K562 (cell line): ENCODE results near the gene EML3. TPM values are rescaled to one million over a fixed set of nuclear protein-coding genes. Genes with fewer than 3 reads are reported as not detected.

ENCODE experiments used
- ATF3 ChIP-seq, 2 experiments: fragments of 450-650 bp in 1 of 2; sonication (generic) in 1 of 2; formaldehyde crosslinking in 1 of 2; IDR thresholded peaks in 1 of 2; conservative IDR thresholded peaks in 1 of 2; 2 replicates each; pipeline versions ENCODE4 v1.6.1 to v1.8.1; 2016 to 2023; ENCODE audit warnings: mild to moderate bottlenecking in 2 of 2, moderate library complexity in 2 of 2, inconsistent platforms in 1 of 2, missing genetic modification reagents in 1 of 2
- CEBPB ChIP-seq: fragments of 450-650 bp; IDR thresholded peaks from 2 replicates; pipeline ENCODE4 v1.6.1; 2016; ENCODE audit warnings: missing genetic modification characterization, missing compliant biosample characterization
- HLTF ChIP-seq: fragments of 450-650 bp; IDR thresholded peaks from 2 replicates; pipeline ENCODE4 v1.6.1; 2016
- PBX2 ChIP-seq, 2 experiments: IDR thresholded peaks in 1 of 2; conservative IDR thresholded peaks in 1 of 2; 2 replicates each; pipeline ENCODE4 v1.6.1; 2016; ENCODE audit warnings: low read depth in 2 of 2, mild to moderate bottlenecking in 1 of 2, missing compliant biosample characterization in 1 of 2, missing genetic modification characterization in 1 of 2, moderate library complexity in 1 of 2
- PKNOX1 ChIP-seq: fragments of 450-650 bp; IDR thresholded peaks from 2 replicates; pipeline ENCODE4 v1.6.1; 2016
- PTBP1 ChIP-seq: fragments of 200-400 bp; formaldehyde crosslinking; IDR thresholded peaks from 2 replicates; pipeline ENCODE4 v1.6.1; 2017; ENCODE audit warnings: low read depth, low read length
- ZBTB17 ChIP-seq: fragments of 450-650 bp; formaldehyde crosslinking; IDR thresholded peaks from 2 replicates; pipeline ENCODE4 v1.4.0; 2020; ENCODE audit warnings: mild to moderate bottlenecking
- ZBTB33 ChIP-seq: sonication (generic); formaldehyde crosslinking; IDR thresholded peaks from 2 replicates; pipeline ENCODE4 v1.8.1; 2023; ENCODE audit warnings: mild to moderate bottlenecking, missing genetic modification reagents
- polyA plus RNA-seq, 8 experiments: library from polyadenylated mRNA; depleted of rRNA in 4 of 8; stranded (reverse) in 5 of 8; unstranded in 3 of 8; fragments of >200 nt; fragmentation: Nextera tagmentation in 2 of 8; fragmentation: Illumina TruSeq in 1 of 8; extraction: Ambion mirVana in 2 of 8; extraction: Trizol in 1 of 8; gene quantifications; 2 replicates each; pipeline versions ENCODE4 v1.2.1 to v1.2.3, GENCODE V29; 2011 to 2014; ENCODE audit warnings: inconsistent platforms in 1 of 8, missing spikeins in 1 of 8
- total RNA-seq, 7 experiments: library from RNA; depleted of rRNA in 6 of 7; stranded (reverse); fragments of >200 nt in 6 of 7; fragmentation: Illumina TruSeq in 2 of 7; extraction: Trizol in 2 of 7; gene quantifications; 2 replicates each; pipeline versions ENCODE4 v1.2.1 to v1.2.3, GENCODE V29; 2011 to 2021; ENCODE audit warnings: low replicate concordance in 1 of 7

The EML3 gene
- total and polyA plus RNA-seq, 9 of the 15 experiments (the other 6 are each of a cell fraction or from before 2014, with no cell fraction given) = 0.32 to 90.5 (median 26.4) TPM

GRCh38 chr11:62656796-62657429, 44.3 kb upstream of the EML3 start (continued):
- TF ChIP-seq ZBTB33 (CRISPR knock-in tag) (peak; percentile 31; the same call in 1 of the 2 replicates), PBX2 (CRISPR knock-in tag; IDR thresholded peaks at IDR 0.05; ENCODE audit: low read depth) (no peak), PBX2 (tag; conservative IDR thresholded peaks at IDR 0.05; ENCODE audit: low read depth) (0 out of 2 replicates have a peak, but pooled peaks have one; percentile 41), HLTF (no peak), CEBPB (tag) (peak; percentile 92), ATF3 (IDR thresholded peaks at IDR 0.05) (peak; percentile 34; the same call in 1 of the 2 replicates), ATF3 (CRISPR knock-in tag; conservative IDR thresholded peaks at IDR 0.05) (no peak), ZBTB17 (CRISPR knock-in tag) (no peak), PTBP1 (no peak), PKNOX1 (peak; percentile 64)
